ENCODE results near the gene HACL1. TPM values are rescaled to one million over a fixed set of nuclear protein-coding genes. Genes with fewer than 3 reads are reported as not detected.

HACL1 gene
- polyA plus RNA-seq, 1 of the 3 experiments (the other 2 are of a cell fraction) = 15.1 TPM

DNA sequence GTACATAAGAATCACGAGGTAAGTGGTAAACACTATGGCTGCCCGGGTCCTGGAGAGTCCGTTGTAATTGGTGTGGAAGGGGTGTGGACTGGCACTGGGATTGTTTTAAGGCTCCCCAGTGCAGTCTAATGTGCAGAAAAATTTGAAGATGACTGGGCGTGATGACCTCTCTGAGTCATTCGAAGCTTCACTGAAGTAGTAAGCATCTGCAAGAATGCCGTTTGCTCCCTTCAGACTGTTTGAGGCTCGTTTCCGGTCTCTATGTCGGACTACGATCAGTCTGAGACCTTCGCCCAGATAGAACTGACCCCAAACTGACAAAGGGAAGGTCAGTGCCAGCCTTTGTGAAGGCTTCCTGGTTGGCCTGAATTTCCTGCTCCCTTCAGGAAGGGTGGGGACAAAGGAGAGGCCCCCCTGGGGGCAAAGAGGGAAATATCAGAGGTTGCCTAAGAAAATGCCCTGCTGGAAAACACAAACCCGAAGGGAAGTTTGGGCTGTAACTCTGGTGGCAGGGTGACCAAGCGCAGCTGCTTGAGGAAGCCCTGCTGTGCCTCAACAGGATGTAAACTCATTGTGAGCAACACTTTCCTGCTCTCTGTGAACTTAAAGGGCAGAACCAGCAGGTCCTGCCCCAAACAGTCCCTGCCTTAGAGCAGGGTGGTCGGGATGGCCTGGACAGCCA lies 34.8 kb upstream of the HACL1 start:
- no peak overlapping the region for H2AFZ ChIP-seq (ENCODE audit: low read depth)
- TF ChIP-seq TEAD4 (IDR thresholded peaks at IDR 0.05; ENCODE audit: borderline replicate concordance, insufficient read depth) (peak; percentile 70), SMC3 (IDR thresholded peaks at IDR 0.05; ENCODE audit: low read depth, low read length) (no peak), EP300 (IDR thresholded peaks at IDR 0.05; ENCODE audit: borderline replicate concordance in 1 of 2, low read depth in 1 of 2, low read length in 1 of 2) (peak in 1 of 2 experiments; percentile 88; a peak in 2 of 4 replicates), GATA2 (CRISPR knock-in tag; IDR thresholded peaks at IDR 0.05) (no peak), TCF12 (IDR thresholded peaks at IDR 0.05) (peak; percentile 85), RAD21 (IDR thresholded peaks at IDR 0.05; ENCODE audit: low read length) (no peak), POLR2AphosphoS5 (IDR thresholded peaks at IDR 0.05; ENCODE audit: low read depth, low read length) (peak; percentile 74; the same call in 1 of the 2 replicates), YY1 (IDR thresholded peaks at IDR 0.05; ENCODE audit: low read depth) (peak; percentile 57; the same call in 1 of the 2 replicates), ELF1 (IDR thresholded peaks at IDR 0.05) (peak; percentile 14; the same call in 1 of the 2 replicates), GABPA (IDR thresholded peaks at IDR 0.05; ENCODE audit: low read depth) (peak; percentile 39; the same call in 1 of the 2 replicates), FOXJ3 (CRISPR knock-in tag; IDR thresholded peaks at IDR 0.05) (no peak), CHD2 (IDR thresholded peaks at IDR 0.05; ENCODE audit: low read length, partially characterized antibody) (no peak), FOXM1 (IDR thresholded peaks at IDR 0.05; ENCODE audit: low read depth) (peak; percentile 44), MEF2A (IDR thresholded peaks at IDR 0.05; ENCODE audit: borderline replicate concordance, low read depth) (peak; percentile 41; the same call in 1 of the 2 replicates), NRF1 (IDR thresholded peaks at IDR 0.05; ENCODE audit: low read depth, low read length) (no peak), SIN3A (IDR thresholded peaks at IDR 0.05; ENCODE audit: borderline replicate concordance, low read depth, low read length) (0 out of 2 replicates have a peak, but pooled peaks have one; percentile 17)
- TF ChIP-seq, protein P1, sequence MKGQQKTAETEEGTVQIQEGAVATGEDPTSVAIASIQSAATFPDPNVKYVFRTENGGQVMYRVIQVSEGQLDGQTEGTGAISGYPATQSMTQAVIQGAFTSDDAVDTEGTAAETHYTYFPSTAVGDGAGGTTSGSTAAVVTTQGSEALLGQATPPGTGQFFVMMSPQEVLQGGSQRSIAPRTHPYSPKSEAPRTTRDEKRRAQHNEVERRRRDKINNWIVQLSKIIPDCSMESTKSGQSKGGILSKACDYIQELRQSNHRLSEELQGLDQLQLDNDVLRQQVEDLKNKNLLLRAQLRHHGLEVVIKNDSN (IDR thresholded peaks at IDR 0.05; ENCODE audit: borderline replicate concordance, low read depth) = 0 out of 2 replicates have a peak, but pooled peaks have one; percentile 7
- TF ChIP-seq, protein P2, sequence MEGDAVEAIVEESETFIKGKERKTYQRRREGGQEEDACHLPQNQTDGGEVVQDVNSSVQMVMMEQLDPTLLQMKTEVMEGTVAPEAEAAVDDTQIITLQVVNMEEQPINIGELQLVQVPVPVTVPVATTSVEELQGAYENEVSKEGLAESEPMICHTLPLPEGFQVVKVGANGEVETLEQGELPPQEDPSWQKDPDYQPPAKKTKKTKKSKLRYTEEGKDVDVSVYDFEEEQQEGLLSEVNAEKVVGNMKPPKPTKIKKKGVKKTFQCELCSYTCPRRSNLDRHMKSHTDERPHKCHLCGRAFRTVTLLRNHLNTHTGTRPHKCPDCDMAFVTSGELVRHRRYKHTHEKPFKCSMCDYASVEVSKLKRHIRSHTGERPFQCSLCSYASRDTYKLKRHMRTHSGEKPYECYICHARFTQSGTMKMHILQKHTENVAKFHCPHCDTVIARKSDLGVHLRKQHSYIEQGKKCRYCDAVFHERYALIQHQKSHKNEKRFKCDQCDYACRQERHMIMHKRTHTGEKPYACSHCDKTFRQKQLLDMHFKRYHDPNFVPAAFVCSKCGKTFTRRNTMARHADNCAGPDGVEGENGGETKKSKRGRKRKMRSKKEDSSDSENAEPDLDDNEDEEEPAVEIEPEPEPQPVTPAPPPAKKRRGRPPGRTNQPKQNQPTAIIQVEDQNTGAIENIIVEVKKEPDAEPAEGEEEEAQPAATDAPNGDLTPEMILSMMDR (IDR thresholded peaks at IDR 0.05) = 0 out of 2 replicates have a peak, but pooled peaks have one; percentile 8
- TF ChIP-seq, protein P3, sequence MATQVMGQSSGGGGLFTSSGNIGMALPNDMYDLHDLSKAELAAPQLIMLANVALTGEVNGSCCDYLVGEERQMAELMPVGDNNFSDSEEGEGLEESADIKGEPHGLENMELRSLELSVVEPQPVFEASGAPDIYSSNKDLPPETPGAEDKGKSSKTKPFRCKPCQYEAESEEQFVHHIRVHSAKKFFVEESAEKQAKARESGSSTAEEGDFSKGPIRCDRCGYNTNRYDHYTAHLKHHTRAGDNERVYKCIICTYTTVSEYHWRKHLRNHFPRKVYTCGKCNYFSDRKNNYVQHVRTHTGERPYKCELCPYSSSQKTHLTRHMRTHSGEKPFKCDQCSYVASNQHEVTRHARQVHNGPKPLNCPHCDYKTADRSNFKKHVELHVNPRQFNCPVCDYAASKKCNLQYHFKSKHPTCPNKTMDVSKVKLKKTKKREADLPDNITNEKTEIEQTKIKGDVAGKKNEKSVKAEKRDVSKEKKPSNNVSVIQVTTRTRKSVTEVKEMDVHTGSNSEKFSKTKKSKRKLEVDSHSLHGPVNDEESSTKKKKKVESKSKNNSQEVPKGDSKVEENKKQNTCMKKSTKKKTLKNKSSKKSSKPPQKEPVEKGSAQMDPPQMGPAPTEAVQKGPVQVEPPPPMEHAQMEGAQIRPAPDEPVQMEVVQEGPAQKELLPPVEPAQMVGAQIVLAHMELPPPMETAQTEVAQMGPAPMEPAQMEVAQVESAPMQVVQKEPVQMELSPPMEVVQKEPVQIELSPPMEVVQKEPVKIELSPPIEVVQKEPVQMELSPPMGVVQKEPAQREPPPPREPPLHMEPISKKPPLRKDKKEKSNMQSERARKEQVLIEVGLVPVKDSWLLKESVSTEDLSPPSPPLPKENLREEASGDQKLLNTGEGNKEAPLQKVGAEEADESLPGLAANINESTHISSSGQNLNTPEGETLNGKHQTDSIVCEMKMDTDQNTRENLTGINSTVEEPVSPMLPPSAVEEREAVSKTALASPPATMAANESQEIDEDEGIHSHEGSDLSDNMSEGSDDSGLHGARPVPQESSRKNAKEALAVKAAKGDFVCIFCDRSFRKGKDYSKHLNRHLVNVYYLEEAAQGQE (IDR thresholded peaks at IDR 0.05; ENCODE audit: low read depth, low read length) = peak; percentile 50; the same call in 1 of the 2 replicates
- TF ChIP-seq, protein P4, sequence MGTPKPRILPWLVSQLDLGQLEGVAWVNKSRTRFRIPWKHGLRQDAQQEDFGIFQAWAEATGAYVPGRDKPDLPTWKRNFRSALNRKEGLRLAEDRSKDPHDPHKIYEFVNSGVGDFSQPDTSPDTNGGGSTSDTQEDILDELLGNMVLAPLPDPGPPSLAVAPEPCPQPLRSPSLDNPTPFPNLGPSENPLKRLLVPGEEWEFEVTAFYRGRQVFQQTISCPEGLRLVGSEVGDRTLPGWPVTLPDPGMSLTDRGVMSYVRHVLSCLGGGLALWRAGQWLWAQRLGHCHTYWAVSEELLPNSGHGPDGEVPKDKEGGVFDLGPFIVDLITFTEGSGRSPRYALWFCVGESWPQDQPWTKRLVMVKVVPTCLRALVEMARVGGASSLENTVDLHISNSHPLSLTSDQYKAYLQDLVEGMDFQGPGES (IDR thresholded peaks at IDR 0.05; ENCODE audit: low read depth, low read length) = no peak
- TF ChIP-seq, protein P5, sequence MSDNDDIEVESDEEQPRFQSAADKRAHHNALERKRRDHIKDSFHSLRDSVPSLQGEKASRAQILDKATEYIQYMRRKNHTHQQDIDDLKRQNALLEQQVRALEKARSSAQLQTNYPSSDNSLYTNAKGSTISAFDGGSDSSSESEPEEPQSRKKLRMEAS (IDR thresholded peaks at IDR 0.05; ENCODE audit: low read depth) = peak; percentile 91
- TF ChIP-seq, protein P6, sequence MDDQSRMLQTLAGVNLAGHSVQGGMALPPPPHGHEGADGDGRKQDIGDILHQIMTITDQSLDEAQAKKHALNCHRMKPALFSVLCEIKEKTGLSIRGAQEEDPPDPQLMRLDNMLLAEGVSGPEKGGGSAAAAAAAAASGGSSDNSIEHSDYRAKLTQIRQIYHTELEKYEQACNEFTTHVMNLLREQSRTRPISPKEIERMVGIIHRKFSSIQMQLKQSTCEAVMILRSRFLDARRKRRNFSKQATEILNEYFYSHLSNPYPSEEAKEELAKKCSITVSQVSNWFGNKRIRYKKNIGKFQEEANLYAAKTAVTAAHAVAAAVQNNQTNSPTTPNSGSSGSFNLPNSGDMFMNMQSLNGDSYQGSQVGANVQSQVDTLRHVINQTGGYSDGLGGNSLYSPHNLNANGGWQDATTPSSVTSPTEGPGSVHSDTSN (IDR thresholded peaks at IDR 0.05) = peak; percentile 79
- TF ChIP-seq, protein P7, sequence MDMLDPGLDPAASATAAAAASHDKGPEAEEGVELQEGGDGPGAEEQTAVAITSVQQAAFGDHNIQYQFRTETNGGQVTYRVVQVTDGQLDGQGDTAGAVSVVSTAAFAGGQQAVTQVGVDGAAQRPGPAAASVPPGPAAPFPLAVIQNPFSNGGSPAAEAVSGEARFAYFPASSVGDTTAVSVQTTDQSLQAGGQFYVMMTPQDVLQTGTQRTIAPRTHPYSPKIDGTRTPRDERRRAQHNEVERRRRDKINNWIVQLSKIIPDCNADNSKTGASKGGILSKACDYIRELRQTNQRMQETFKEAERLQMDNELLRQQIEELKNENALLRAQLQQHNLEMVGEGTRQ (IDR thresholded peaks at IDR 0.05; ENCODE audit: borderline replicate concordance, low read depth, low read length) = no peak

More for the DNA sequence above, 34.8 kb upstream of the HACL1 start:
- WGBS (ENCODE audit: low lambda C conversion rate) = 18% methylated on average over 11 of the region's 14 CpGs
- peak overlapping the region; percentile 85 for H3K9ac ChIP-seq
- no peaks in the 10 kb centered on the region for H3K9me3 ChIP-seq
- no peaks in the 10 kb centered on the region for H3K27me3 ChIP-seq (ENCODE audit: insufficient read depth)
- H3K27ac ChIP-seq (ENCODE audit: low read depth in 2 of 2, low read length in 1 of 2) = peak overlapping the region; percentile 92 to 99
- no peaks in the 10 kb centered on the region for H4K20me1 ChIP-seq (ENCODE audit: insufficient read depth)
- no peaks in the 10 kb centered on the region for H3K9me2 ChIP-seq
- H3K4me1 ChIP-seq (ENCODE audit: control insufficient read depth in 1 of 2, insufficient read depth in 2 of 2, low read depth in 1 of 2, low read length in 1 of 2) = peaks cover 42 to 45% of the 10 kb centered on the region in 2 experiments
- H3F3A ChIP-seq (replicated peaks; ENCODE audit: insufficient read depth) = peaks cover 75% of the 10 kb centered on the region
- no peak for DNase-seq
- peak overlapping the region; percentile 64 for H3K4me2 ChIP-seq
- ChIA-PET CTCF (no interaction called here), POLR2A (no interaction called here)
- H3K4me3 ChIP-seq (ENCODE audit: low read depth in 2 of 2, low read length in 1 of 2) = no peak overlapping the region
- peaks cover 12% of the 10 kb centered on the region; the same call in 1 of the 2 replicates for H3K79me2 ChIP-seq (ENCODE audit: insufficient read depth)
- no peaks in the 10 kb centered on the region for H3K36me3 ChIP-seq (replicated peaks in 1 of 2; ENCODE audit: control insufficient read depth in 1 of 2, insufficient read depth in 2 of 2, low read length in 1 of 2)
